NCI-H82 treated with DMSO at 0.1 percent for 48 hours (cell line): Measurements from ENCODE around the gene OAF.

Experiments used
- DNase-seq: peaks from one replicate; lab custom pipeline; 2025; ENCODE audit not compliant: unreplicated experiment; lab: John Stamatoyannopoulos, UW

The OAF gene

DNA sequence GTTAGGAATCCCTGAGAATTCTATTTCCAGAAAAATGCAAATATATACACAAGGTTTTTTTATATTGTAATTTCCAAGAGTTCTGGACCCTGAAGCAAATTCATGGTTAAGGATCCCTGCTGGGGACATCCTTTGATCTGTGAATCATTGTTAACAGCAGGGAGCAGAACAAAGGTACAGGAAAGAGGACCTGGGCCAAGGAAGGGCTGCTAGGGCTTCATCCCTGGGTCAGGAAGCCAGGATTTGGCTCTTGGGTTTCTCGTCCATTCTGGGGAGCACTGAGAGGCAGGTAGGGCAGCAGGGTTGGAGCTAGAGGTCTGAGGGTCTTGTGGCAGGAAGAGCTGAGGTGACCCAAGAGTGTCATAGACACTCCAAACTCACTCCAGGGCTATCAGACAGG lies 10.2 kb upstream of the OAF start:
- DNase-seq = no peak

DNA sequence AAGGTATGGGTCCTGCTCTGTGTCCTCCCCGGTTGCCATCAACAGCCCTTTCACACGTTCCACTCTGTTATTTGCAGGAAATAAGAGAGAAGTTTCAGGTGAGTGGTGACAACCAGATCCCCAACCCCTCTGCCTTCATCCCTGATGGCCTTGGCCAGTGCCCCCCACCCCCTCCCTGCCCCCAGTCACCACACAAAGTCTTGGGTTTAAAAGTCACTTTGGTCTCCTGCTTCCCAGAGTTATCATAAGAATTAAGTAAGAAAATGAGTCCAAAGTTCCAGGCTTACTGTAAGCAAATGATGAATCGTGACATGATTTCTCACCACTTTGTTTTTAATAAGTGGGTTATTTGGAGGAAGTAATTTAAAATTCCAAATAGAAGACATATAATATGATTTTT lies 9.2 kb upstream of the OAF start:
- DNase-seq = no peak

DNA sequence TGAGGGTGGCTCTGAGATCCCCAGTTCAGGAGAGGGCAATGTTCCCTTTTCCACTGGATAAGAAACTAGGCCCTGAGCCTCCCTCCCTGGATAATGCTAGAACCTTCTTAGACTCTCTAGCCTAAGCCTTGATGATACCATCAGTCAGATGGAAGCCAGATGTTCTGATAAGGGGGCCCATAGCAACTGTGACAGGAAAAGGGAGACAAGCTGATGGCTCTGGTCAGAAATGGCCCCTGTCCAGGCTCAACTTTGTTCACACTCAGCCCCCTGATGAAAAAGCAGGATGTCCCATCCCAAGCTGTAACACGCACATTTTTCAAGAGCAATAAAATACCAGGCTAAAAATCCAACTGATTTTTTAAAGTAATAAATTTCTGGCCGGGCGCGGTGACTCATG lies 7.2 kb upstream of the OAF start:
- no peak for DNase-seq

DNA sequence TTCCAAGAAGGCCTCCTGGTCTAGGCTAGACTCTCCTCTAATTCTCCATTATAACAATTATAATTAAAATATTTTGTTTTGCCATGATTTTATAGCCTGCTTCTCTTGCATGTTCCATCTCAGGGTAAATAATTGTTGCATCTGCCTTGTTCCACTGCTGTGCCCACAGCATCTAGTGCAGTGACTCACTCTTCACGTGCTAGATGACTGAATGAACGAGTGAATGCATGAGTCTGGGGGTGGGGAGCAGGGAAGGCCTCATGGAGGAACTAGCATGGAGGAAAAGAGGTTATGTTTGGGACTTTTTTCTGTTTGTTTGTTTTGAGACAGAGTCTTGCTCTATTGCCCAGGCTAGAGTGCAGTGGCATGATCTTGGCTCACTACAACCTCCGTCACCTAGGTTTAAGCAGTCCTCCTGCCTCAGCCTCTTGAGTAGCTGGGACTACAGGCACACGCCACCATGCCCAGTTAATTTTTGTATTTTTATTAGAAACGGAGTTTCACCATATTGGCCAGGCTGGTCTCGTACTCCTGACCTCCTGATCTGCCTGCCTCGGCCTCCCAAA lies 5.2 kb upstream of the OAF start:
- DNase-seq = no peak

DNA sequence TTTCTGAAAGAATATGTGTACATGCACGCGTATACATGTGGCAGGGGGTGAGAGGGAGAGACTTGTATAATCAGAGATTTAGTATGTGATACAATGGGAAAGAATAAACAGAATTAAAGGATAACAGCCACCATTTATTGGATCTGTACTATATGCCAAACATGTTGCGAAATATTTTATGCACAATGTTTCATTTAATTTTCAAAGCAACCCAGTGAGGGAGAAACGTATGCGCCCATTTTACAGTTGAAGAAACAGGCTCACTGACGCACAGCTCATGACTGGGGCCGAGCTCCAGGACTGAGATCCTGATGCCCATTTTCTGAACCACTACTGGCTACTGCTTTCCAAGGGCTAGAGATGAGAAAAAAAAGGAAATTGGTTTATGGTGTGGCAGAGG lies 3.3 kb upstream of the OAF start:
- DNase-seq = no peak

DNA sequence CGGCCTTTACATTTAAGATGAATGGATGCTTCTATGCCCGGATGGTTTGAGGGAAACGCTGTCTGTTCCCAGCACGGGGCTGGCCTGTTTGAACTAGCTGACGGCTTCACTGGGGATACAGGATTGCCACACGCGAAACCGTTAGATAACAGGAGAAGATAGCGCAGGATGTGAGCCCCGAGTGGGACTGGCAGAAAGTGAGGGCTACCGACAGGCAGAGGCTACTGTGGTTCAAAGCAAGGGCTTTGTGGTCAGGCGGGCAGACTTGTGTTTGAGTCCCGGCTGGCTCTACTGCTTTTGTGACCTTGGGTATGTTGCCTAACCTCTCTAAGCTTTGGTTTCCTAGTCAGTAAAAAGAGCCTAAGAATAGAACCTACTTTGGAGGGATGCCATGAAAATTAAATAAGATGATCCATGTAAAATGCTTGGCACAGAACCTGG lies 2.8 kb upstream of the OAF start:
- DNase-seq = no peak

DNA sequence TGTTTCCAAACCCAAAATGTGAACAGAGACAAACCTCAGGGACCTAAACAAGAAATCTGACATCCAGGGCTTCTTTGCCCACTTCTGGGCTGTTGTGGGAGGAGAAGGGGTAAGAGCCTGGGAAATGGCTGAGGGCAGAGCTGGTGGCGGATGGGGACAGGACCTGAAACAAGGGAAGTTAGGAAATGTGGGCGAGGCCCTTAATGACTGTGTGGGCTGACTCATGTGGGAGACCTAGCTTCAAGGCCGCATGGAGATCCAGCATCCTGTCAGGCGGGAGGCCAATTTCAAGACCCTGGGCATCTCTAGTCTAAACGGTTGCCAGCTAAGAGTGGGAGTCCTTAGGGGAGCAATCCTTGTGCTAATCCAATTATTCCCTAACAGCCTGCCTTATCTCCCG lies 2.1 kb upstream of the OAF start:
- DNase-seq = no peak

DNA sequence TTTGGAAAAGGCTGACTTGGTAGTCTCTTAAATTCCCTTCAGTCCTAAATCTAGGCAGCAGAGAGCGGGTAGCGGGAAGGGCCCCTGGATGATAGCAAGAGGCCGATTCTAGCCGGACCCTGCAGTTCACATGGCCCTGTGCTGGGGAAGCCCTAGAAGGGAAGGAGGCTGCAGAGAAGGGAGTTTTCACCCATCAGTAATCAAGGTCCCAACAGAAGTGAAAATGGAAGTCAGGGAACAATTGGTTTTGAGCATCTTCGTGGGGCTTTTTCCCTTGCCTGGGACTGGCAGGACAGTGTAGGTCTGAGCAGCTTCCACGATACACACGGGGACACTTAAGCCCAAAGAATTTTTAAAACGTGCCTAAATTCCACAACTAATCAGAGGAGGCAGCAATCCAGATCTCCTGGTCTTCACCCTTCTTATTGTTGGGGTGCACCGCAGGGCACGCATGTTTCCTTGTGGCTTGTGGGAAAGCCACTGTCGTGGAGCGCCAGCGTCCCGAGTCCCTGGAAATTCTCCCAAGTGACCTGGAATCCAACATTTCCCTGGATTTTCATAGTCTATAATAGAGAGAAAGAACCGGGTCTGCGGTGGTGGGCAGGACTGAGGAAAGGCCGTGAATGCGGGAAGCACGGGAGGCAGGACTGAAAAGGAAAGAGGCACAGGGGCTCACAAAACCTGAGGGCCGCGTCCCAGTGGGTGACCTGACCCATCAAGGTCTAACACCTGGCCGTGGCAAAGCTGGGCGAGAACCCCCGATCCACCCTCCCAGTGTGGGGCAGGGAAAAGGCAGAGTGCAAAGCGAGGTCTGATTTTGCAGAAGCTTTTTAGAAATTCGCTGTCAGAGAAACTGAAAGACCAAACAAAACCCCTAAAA lies 846 bp upstream of the OAF start:
- DNase-seq = no peak

DNA sequence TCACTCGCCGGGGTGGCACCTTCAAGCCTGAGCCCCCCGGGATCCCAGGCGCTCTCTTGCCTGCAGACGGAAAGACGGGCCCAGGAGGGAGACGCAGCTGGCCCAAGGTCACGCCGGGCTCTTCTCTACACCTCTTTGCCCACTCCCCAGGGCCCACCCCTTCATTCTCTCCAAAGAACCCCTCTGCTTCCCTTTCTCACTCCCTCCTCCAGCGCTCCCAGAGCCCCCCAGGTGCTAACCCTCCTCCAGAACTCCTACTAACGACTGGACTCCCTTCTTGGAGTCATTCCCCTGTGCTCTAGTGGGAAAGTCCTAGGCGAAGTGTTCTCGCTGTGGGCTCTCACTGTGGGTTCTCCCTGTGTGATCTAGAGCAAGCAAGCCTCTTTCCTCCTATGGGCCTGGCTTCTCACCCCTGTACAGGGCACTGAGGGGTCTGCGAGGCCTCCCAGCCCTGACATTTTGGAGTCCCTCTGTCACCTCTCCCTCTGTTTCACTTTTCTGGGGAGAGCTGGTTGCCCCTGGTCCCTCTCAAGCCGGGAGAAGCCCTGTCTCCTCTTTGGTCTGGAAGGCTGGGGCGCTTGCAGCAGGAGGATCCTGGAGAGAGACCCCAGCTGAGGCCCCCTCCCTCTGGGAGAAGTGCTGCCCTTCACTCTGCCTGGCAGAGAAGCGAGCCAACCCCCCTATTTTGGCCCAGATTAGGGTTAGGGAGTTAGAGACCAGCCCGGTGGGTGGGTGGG lies 858 bp downstream of the OAF start:
- DNase-seq = no peak

DNA sequence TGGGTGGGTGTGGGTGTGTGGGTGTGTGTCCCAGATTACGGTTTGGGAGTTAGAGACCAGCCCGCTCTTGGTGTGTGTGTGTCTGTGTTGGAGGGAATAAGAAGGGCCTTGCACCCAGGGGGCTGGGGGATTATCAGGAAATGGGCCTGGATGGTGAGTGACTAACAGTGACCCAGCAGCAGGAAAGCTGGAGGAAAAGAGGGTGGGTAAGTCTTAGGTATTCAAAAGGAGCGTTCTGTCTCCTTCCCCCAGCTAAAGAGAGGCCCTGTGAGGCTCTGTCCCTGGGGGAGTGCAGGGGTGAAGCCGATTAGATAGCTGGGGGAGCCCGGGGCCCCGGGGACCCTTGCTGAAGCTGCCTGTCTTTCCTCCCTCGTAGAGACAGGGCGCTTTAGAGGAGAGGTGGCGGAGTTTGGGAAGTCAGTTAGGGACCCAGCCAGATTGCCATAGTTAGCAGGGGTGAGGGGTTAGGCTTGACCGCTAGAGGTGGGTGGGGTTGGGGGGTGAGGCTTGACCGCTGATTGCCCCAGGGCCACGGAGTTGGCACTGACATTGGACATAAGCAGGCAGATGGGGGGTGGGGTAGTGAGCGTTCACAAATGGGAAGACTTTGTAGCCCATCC lies 1.5 kb downstream of the OAF start:
- no peak for DNase-seq

DNA sequence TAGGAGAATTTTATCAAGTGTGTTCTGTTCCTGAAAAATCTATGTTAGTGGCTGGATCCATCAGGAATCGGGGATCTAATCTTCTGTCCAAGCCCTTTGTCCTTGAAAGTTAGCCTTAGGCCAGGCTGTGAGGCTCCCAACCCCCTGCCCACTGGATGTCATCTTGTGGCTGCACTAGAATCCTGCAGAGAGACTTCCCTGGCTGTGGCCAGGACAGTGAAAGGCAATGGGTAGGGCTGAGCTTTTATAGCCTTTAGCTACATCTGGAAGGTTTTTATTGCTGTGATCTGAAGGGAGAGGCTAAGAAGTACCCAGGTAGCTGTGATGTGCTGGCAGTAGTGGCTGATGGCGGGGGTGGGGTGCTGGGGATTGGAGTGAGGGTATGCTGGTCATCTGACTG lies 2.1 kb downstream of the OAF start:
- DNase-seq = no peak

DNA sequence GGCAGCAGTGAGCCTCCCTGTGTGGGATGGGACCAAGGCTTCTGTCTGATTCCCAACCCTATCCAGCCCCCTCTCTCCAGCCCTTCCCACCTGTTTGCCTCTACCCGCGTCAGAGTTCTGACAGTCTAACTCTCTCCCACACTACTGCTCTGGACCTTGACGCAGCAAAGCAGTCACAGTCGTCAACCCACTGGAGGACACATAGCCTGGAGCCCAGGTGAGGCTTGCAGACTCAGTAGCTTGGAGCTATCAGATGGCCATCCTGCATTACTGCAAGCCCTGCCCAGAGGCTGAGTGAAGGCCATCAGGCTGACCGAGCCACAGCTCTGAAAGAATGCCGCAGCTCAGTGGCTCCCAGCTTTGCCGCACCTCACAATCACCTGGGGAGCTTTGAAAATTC lies 3.7 kb downstream of the OAF start:
- no peak for DNase-seq

DNA sequence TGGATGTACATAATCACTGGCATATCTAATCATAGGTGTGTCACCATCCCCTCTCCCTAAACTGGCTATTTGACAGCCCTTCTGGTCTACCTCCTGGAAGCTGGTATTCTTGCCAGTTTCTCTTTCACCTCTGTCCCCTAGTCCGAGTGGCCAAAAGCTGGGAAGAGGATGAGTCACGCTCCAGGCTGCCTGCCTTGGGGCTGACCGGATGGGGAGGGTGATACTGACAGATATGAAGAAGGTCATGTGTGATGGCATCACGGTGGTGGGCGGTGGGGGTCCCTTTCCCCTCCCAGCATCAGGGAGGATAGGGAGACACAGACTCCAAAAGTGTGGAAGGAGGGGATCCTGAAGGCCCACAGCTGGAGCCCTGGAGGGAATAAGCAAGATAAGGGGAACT lies 4.8 kb downstream of the OAF start:
- DNase-seq = no peak

DNA sequence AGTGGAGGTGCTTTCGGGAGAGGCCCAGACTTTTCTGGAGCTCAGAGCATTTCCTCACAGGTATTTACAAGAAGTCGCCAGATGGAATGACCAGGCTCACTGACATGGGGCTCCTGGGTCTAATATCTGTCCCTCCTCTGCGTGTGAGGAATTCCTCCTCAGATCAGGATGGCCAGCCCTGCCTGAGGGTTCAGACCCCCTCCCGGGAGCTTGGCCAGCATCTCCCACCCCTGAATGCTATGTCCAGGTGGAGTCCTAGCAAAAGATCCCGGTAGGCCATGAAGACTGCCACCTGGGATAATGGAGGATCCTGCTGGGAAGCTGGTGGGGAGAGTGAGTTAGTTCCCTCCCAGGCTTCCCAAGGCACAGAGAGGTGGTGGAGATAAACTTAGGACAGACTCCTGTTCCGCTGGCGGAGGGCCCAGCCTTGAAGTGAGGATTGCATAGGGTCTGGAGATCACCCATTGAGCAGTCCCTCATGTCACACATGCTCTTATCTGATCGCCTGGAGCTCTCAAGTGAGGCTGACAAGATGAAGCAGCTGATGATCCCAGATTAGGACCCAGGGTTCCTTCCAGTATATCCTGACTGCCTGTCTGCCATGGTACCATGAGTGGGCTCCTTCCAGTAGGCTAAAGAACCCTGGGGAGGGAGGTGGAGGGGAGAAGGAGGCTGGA lies 5.7 kb downstream of the OAF start:
- no peak for DNase-seq

DNA sequence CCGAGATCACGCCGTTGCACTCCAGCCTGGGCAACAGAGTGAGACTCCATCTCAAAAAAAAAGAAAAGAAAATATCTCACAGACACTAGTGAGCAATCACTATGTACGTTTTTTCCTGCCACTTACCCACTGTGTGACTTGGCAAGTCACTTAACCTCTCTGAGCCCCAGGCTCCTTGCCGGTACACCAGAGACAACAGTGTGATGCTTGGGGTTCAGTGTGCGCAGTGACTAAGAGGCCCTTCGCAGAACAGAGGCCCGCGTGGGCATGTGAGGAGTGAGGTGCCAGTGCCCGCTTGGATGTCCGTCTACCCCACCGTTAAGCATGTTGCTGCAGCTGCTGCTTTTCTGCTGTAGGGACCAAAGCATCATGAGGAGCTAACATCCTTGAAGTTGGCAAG lies 6.7 kb downstream of the OAF start:
- no peak for DNase-seq

DNA sequence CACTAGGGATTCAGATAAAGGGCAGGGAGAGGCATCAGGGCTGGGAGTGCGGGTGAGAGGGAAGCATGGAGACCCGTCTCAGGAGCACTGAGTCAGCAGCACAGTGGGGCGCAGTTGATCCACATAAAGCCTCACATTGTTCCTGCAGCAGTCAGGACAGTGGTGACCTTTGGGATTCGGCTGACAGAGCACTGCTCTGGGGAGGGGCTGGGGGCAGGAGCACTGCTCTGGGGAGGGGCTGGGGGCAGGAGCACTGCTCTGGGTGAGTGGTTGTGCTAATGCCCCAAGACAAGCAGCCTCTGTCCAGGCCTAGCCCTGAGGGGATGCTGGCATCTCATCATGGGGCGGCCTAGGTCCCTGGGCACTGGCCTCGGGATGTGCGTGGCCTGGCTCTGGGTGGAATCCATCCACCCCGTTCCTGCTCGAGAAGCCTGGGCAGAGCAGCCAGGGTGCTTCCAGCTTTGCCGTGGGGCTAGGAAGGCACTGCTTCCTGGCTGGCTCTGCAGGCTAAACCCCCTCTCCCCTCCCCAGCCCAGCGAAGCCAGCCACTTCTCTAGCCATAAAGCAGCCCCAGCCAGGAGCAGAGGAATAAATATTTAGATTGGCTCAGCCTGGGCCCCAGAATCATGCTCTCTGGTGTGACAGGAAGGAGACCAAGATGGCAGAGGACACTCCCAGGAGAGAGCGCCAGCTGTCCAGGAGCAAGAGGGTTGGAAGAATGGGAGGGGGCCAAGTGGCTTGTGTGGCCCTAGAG lies 7.3 kb downstream of the OAF start:
- no peak for DNase-seq

DNA sequence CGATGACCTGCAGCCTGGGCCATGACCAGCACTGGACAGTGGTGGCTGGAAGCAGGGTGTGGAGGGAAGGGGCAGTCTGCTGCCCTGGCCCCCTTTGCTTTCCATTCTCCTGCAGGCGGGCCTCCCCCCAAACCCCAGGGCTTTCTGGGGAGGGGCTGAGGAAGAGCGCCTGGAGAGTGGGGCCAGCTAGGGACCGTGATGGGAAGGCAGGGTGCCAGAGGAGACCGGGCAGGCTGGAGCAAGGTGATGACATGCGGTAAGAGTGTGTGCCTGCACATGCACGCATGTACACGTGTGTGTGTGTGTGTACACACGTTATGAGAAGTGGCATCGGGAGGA lies 7.8 kb downstream of the OAF start:
- no peak for DNase-seq

DNA sequence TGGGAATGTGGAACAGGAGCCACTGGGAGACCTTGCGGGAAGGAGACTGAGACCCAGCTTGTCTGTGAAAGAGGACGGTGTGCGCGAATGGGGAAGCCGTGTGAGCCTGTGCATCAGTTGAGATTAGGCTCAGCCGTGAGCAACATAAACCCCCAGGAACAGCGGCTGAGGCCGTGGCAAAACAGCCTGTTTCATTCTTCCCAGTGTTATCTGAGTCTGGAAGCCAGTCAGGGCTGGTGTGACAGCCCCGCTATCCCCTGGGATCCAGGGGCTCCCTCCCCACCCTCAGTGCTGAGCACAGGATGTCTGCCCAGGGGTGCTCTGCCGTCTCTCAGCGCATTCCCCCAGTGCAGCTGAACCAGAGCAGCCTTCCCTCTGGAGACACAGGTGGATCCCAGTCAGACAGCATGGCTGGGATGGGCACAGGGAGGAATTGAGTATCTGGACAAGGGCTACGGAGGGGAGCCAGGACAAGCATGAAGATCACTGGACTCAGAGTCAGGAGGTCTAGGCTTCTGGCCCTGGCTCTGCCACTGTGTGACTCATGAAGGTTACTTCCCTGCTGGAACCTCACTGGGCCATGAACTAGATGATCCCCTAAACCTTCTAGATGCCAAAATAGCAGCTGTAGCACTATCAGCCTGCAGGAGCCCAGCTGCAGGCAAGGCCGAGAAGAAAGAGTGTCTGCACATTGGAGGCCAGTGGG lies 8.6 kb downstream of the OAF start:
- no peak for DNase-seq

DNA sequence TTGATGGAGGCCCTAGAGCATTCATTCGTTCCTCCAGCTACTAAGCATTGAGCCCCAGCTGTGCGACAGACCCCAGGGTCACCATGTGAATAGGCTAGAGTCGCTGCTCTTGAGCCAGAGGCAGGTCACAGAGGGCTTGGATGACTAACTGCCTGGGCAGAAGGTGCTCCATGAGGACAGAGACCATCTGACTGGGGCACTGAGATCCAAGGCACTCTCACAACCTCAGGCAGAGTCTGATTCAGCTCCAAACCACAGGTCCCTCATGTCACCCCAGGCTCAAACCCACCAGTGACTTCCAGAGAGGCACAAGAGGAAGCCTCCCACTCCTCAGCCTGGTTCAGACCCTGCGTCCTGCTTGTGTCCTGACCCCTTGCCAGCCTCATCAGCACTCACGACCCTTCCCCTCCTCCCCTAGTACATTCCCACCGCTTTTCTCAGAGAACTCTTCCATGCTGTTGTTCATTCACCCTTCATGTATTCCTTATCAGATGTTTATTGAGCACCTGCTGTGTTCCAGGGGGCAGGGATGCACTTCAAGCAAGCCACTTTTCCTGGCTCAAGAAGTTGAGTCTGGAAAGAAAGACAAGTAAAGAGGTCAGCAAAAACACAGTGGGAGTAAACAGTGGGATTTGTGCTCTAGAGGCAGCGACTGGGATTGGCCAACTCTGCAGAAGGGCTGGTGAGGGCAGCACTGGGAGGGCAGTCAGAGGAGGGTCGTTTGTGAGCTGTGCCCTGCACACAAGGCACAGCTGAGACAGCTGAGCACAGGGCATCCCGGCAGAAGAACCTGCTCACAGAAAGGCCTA lies 9.3 kb downstream of the OAF start:
- no peak for DNase-seq
